SH-SY5Y (cell line): Measurements from ENCODE around the gene OBP2A.

Source experiments
- GATA2 ChIP-seq: IDR thresholded peaks from 2 replicates; pipeline ENCODE4 v1.6.1; 2011; ENCODE audit warnings: mild to moderate bottlenecking, low read depth, low read length
- GATA3 ChIP-seq: IDR thresholded peaks from 2 replicates; pipeline ENCODE4 v1.6.1; 2011; ENCODE audit warnings: low read depth, mild to moderate bottlenecking, low read length, moderate library complexity

DNA sequence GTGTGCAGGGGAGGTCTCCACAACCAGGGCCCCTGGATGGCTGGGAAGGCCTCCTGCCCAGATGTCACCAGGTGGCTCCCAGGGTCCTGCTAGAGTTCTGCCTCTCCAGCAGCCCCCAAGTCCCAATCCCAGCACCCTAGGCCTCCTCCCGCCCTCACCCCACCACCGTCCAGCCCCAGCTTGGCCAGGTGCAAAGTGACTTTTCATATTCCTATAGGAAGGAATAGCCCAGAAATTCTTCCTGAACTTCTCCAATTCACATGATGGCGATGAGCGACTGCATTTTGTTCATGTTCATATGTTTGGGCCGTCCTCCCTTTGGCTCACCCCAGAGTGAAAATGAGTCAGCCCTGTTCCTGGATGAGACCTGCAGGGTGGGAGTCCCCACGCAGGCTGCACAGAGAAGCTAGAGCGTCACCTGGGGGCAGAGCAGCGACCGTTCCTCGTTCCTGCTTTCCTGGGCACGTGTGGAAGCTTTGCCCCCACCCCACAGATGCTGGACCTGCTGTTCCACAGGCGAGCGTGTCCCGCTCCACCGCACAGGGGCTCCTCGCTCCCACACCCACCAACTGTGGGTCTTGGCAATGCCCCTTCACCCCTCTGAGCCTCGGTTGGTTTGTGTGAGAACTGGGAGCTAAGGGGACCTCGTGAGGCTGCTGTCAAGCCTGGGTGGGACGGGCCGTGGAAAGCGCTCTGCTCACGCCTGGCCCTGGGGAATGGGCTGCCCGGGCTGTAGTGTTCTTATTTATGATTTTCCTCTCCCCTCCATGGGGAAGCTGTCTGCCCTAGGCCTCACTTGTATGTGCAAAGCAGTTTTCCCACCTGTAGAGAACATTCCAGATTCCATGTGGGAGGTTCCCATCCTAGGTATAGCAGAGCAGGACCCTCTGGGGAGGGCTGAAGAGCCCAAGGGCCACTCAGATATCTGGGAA is 38.6 kb upstream of the OBP2A start:
- TF ChIP-seq GATA3 (no peak), GATA2 (no peak)
